PC-9 (cell line): ENCODE data around the gene BRAP. TPM values are rescaled to one million over a fixed set of nuclear protein-coding genes. Genes with fewer than 3 reads are reported as not detected.
"Not testable (repeated sequence)": the region's sequence is repeated elsewhere in the genome, so short reads cannot be mapped to it uniquely, and the experiment has no call there.

ENCODE experiments used
- BruUV-seq: library from RNA; stranded (reverse); fragments of 400-500 nt; replicated peaks from 2 replicates; lab custom pipeline; 2021; lab: Mats Ljungman, UMichigan
- CTCF ChIA-PET: fragments of 300-600 bp; sonication (Branson Sonifier 250); formaldehyde crosslinking; loops from one replicate; lab custom pipeline; 2022; ENCODE audit warnings: antibody characterized with exemption; lab: Charles Lee
- POLR2A ChIA-PET: fragments of 300-600 bp; sonication (Branson Sonifier 250); formaldehyde crosslinking; loops from one replicate; lab custom pipeline; 2022; ENCODE audit warnings: antibody characterized with exemption; ENCODE audit not compliant: unreplicated experiment; lab: Charles Lee
- DNase-seq, 2 experiments: peaks; one replicate each; pipeline versions ENCODE4 v3.0.0 to v3.0.0-alpha.2; 2015 to 2022; ENCODE audit warnings: mixed read lengths in 1 of 2
- H2AFZ ChIP-seq: fragments of 200-600 bp; sonication (generic); 2 replicates; pipeline ENCODE4 v1.8.1; 2017; ENCODE audit warnings: antibody characterized with exemption
- H3F3A ChIP-seq: fragments of 200-600 bp; sonication (generic); 2 replicates; pipeline ENCODE4 v1.8.1; 2017; ENCODE audit warnings: antibody characterized with exemption, mild to moderate bottlenecking, low read depth; ENCODE audit not compliant: insufficient read depth
- H3K27ac ChIP-seq: fragments of 200-600 bp; sonication (generic); 2 replicates; pipeline ENCODE4 v1.6.1; 2016; ENCODE audit warnings: mixed run types
- H3K27me3 ChIP-seq: fragments of 200-600 bp; sonication (generic); 2 replicates; pipeline ENCODE4 v1.6.1; 2016; ENCODE audit warnings: low read depth, mixed run types; ENCODE audit not compliant: insufficient read depth
- H3K36me3 ChIP-seq: fragments of 200-600 bp; sonication (generic); 2 replicates; pipeline ENCODE4 v1.6.1; 2016; ENCODE audit warnings: low read depth, mixed run types
- H3K4me1 ChIP-seq: fragments of 200-600 bp; sonication (generic); replicated peaks from 2 replicates; pipeline ENCODE4 v1.6.1; 2016; ENCODE audit warnings: mixed run types; ENCODE audit not compliant: insufficient read depth
- H3K4me2 ChIP-seq: fragments of 200-600 bp; sonication (generic); 2 replicates; pipeline ENCODE4 v1.6.1; 2017; ENCODE audit warnings: mixed run types
- H3K4me3 ChIP-seq: fragments of 200-600 bp; sonication (generic); 2 replicates; pipeline ENCODE4 v1.6.1; 2016; ENCODE audit warnings: mixed run types
- H3K79me2 ChIP-seq: fragments of 200-600 bp; sonication (generic); 2 replicates; pipeline ENCODE4 v1.6.1; 2017; ENCODE audit warnings: low read depth, mixed run types
- H3K9me2 ChIP-seq: fragments of 200-600 bp; sonication (generic); 2 replicates; pipeline ENCODE4 v1.8.1; 2017; ENCODE audit warnings: mild to moderate bottlenecking; ENCODE audit not compliant: insufficient read depth
- H3K9me3 ChIP-seq: fragments of 200-600 bp; sonication (generic); 2 replicates; pipeline ENCODE4 v1.8.1; 2016; ENCODE audit warnings: low read depth; ENCODE audit not compliant: insufficient read depth
- H4K20me1 ChIP-seq: fragments of 200-600 bp; sonication (generic); 2 replicates; pipeline ENCODE4 v1.8.1; 2017; ENCODE audit not compliant: insufficient read depth
- CTCF ChIP-seq: fragments of 200-600 bp; sonication (generic); conservative IDR thresholded peaks from 2 replicates; pipeline ENCODE4 v1.6.1; 2017; ENCODE audit warnings: mixed run types, antibody characterized with exemption, mild to moderate bottlenecking, moderate library complexity
- EZH2 ChIP-seq: fragments of 200-600 bp; sonication (generic); IDR thresholded peaks from 2 replicates; pipeline ENCODE4 v1.8.0; 2017; ENCODE audit warnings: antibody characterized with exemption, low read depth
- intact Hi-C: fragments of 100-400 bp; cut with micrococcal nuclease; formaldehyde crosslinking; loops from one replicate; pipeline ENCODE4 v1.10.0; 2022; ENCODE audit not compliant: unreplicated experiment
- total RNA-seq: library from RNA; stranded (reverse); gene quantifications from 2 replicates; pipeline ENCODE4 v1.2.3, GENCODE V29; 2021

The BRAP gene
- total RNA-seq, 1 experiment from 2014 or later = 15.8 TPM

GRCh38 chr12:111732786-111733185 lies 47.0 kb upstream of the BRAP start:
- ChIA-PET POLR2A (interaction anchor here (0.6 kb wide), 1 partner anchor 1782 kb away, joined by 3 read pairs; no protein-coding TSS in a partner anchor), CTCF (no interaction called here)
- Histone ChIP-seq H3F3A (no peaks in the 10 kb centered on the region), H3K79me2 (no peaks in the 10 kb centered on the region), H2AFZ (no peak overlapping the region), H3K4me1 (no peaks in the 10 kb centered on the region), H3K4me3 (no peak overlapping the region), H4K20me1 (peaks cover 4% of the 10 kb centered on the region; the same call in 1 of the 2 replicates), H3K9me3 (no peaks in the 10 kb centered on the region), H3K27ac (no peak overlapping the region), H3K4me2 (no peak overlapping the region), H3K9me2 (no peaks in the 10 kb centered on the region), H3K36me3 (peaks cover 4% of the 10 kb centered on the region; the same call in 1 of the 2 replicates), H3K27me3 (no peaks in the 10 kb centered on the region)
- intact Hi-C loops = no loop called here
- BruUV-seq = no TSS peak
- TF ChIP-seq EZH2 (no peak), CTCF (no peak)
- no peak for DNase-seq

- POLR2A ChIA-PET = no interaction called here
- H3K36me3 ChIP-seq = no peaks in the 10 kb centered on the region
- peaks cover 4% of the 10 kb centered on the region; the same call in 1 of the 2 replicates for H4K20me1 ChIP-seq
- intact Hi-C loops = no loop called here
- H3K79me2 ChIP-seq = no peaks in the 10 kb centered on the region
- TF ChIP-seq EZH2 (no peak), CTCF (no peak)
- no peak overlapping the region for H3K27ac ChIP-seq
- H3K9me3 ChIP-seq = no peaks in the 10 kb centered on the region
- H3K4me3 ChIP-seq = no peak overlapping the region
- H3K4me1 ChIP-seq = no peaks in the 10 kb centered on the region
- no peak overlapping the region for H2AFZ ChIP-seq
- no peak overlapping the region for H3K4me2 ChIP-seq
- DNase-seq = no peak
- H3F3A ChIP-seq = no peaks in the 10 kb centered on the region
- BruUV-seq = no TSS peak
- CTCF ChIA-PET = no interaction called here
- H3K9me2 ChIP-seq = no peaks in the 10 kb centered on the region
- H3K27me3 ChIP-seq = no peaks in the 10 kb centered on the region
These were observed 44.7 kb upstream of the BRAP start for GRCh38 chr12:111730420-111730819.

- no peak for DNase-seq
These were observed 43.0 kb upstream of the BRAP start for GRCh38 chr12:111728795-111729194.

GRCh38 chr12:111723646-111724360 lies 38.0 kb upstream of the BRAP start:
- BruUV-seq, H3K4me2 ChIP-seq, H3K9me3 ChIP-seq, DNase-seq, POLR2A ChIA-PET, H3K36me3 ChIP-seq, H3K79me2 ChIP-seq, H3K27me3 ChIP-seq, H3K9me2 ChIP-seq, H2AFZ ChIP-seq, CTCF ChIA-PET, H3K4me1 ChIP-seq, intact Hi-C loops, H3K4me3 ChIP-seq, H3K27ac ChIP-seq, H3F3A ChIP-seq, H4K20me1 ChIP-seq: not testable (repeated sequence)

More at GRCh38 chr12:111728795-111729194, 43.0 kb upstream of the BRAP start:
- intact Hi-C loops = no loop called here
- Histone ChIP-seq H3K27me3 (no peaks in the 10 kb centered on the region), H3K9me3 (no peaks in the 10 kb centered on the region), H3K4me1 (no peaks in the 10 kb centered on the region), H3K36me3 (no peaks in the 10 kb centered on the region), H3K27ac (no peak overlapping the region), H2AFZ (no peak overlapping the region), H3F3A (no peaks in the 10 kb centered on the region), H3K79me2 (no peaks in the 10 kb centered on the region), H3K9me2 (no peaks in the 10 kb centered on the region), H3K4me2 (no peak overlapping the region), H4K20me1 (no peaks in the 10 kb centered on the region), H3K4me3 (no peak overlapping the region)
- BruUV-seq = no TSS peak
- ChIA-PET POLR2A (no interaction called here), CTCF (no interaction called here)
- TF ChIP-seq EZH2 (no peak), CTCF (no peak)
